VCaP (cell line): ENCODE measurements around the gene BCL10.

ENCODE experiments used
- H3K27ac ChIP-seq: fragments of 450-650 bp; 2 replicates; pipeline ENCODE4 v1.5.1; 2017
- CTCF ChIP-seq: fragments of 450-650 bp; conservative IDR thresholded peaks from 2 replicates; pipeline ENCODE4 v1.5.1; 2017; ENCODE audit warnings: mild to moderate bottlenecking, moderate library complexity

BCL10 gene

GRCh38 chr1:85244271-85245061 is 32.0 kb downstream of the BCL10 start:
- TF ChIP-seq CTCF: no peak
- no peak overlapping the region for H3K27ac ChIP-seq

GRCh38 chr1:85243372-85243771 is 33.1 kb downstream of the BCL10 start:
- TF ChIP-seq CTCF: no peak
- H3K27ac ChIP-seq: no peak overlapping the region

GRCh38 chr1:85240643-85241042 is 35.8 kb downstream of the BCL10 start:
- TF ChIP-seq CTCF: no peak
- peak overlapping the region; percentile 57 for H3K27ac ChIP-seq

GRCh38 chr1:85240174-85240601 is 36.2 kb downstream of the BCL10 start:
- TF ChIP-seq CTCF: peak; percentile 50
- peak overlapping the region; percentile 57 for H3K27ac ChIP-seq

GRCh38 chr1:85237613-85238012 is 38.8 kb downstream of the BCL10 start:
- no peak overlapping the region for H3K27ac ChIP-seq

GRCh38 chr1:85230305-85230977 is 46.0 kb downstream of the BCL10 start:
- no peak overlapping the region for H3K27ac ChIP-seq
- TF ChIP-seq CTCF: no peak

More at GRCh38 chr1:85237613-85238012, 38.8 kb downstream of the BCL10 start:
- no peak for TF ChIP-seq CTCF

- no peak overlapping the region for H3K27ac ChIP-seq
Measured at GRCh38 chr1:85229574-85230097, 46.8 kb downstream of the BCL10 start.

More at GRCh38 chr1:85229574-85230097, 46.8 kb downstream of the BCL10 start:
- no peak for TF ChIP-seq CTCF
